Measurements from ENCODE around the gene CAMKK1. TPM values are rescaled to one million over a fixed set of nuclear protein-coding genes. Genes with fewer than 3 reads are reported as not detected.

Gene CAMKK1
- total and polyA plus RNA-seq, 8 donors: 4.2 to 23.0 (median 6.0) TPM

GRCh38 chr17:3836551-3836950 is 56.3 kb downstream of the CAMKK1 start:
- DNase-seq (no peak), FAIRE-seq (no peak), ATAC-seq (no peak)
- H3K27ac ChIP-seq: no peak overlapping the region
- 93 to 96% methylated on average over 10 of the region's 10 CpGs for WGBS, 2 donors
- no peaks in the 10 kb centered on the region for H3K9me3 ChIP-seq
- no peak for TF ChIP-seq CTCF (IDR thresholded peaks at IDR 0.05)
- peaks cover 0 to 8% (median 8%) of the 10 kb centered on the region in 3 donors for H3K4me1 ChIP-seq
- no peak overlapping the region for H3K4me3 ChIP-seq
- peaks cover 0 to 16% (median 4%) of the 10 kb centered on the region in 3 donors for H3K36me3 ChIP-seq
- intact Hi-C loops (cut with DNase I): no loop called here
- H3K27me3 ChIP-seq: no peaks in the 10 kb centered on the region

- peaks cover 0 to 8% (median 8%) of the 10 kb centered on the region in 3 donors for H3K4me1 ChIP-seq
- 80 to 84% methylated on average over 14 of the region's 14 CpGs for WGBS, 2 donors
- no peak for TF ChIP-seq CTCF (IDR thresholded peaks at IDR 0.05)
- H3K9me3 ChIP-seq: no peaks in the 10 kb centered on the region
- H3K27ac ChIP-seq: no peak overlapping the region
- peaks cover 0 to 15% (median 4%) of the 10 kb centered on the region in 3 donors for H3K36me3 ChIP-seq
- ATAC-seq: no peak
- no peak for FAIRE-seq
- no peak for DNase-seq
- H3K4me3 ChIP-seq: no peak overlapping the region
- intact Hi-C loops (cut with DNase I): no loop called here
- no peaks in the 10 kb centered on the region for H3K27me3 ChIP-seq
Measured at GRCh38 chr17:3835410-3836229, 57.2 kb downstream of the CAMKK1 start.

- no peak for ATAC-seq
- intact Hi-C loops (cut with DNase I): no loop called here
- Histone ChIP-seq H3K27me3 (no peaks in the 10 kb centered on the region), H3K4me3 (no peak overlapping the region), H3K36me3 (peaks cover 0 to 10% (median 3%) of the 10 kb centered on the region in 3 donors), H3K4me1 (peaks cover 0 to 8% (median 8%) of the 10 kb centered on the region in 3 donors), H3K9me3 (no peaks in the 10 kb centered on the region), H3K27ac (no peak overlapping the region)
- no peak for TF ChIP-seq CTCF (IDR thresholded peaks at IDR 0.05)
- no peak for DNase-seq
- FAIRE-seq: no peak
- 89 to 91% methylated on average over 4 of the region's 4 CpGs for WGBS, 2 donors
Measured at GRCh38 chr17:3834811-3835210, 58.0 kb downstream of the CAMKK1 start.

GRCh38 chr17:3828852-3829232 is 64.0 kb downstream of the CAMKK1 start:
- H3K36me3 ChIP-seq: peaks cover 0 to 39% (median 5%) of the 10 kb centered on the region in 3 donors
- no peak overlapping the region for H3K4me3 ChIP-seq
- ATAC-seq (no peak), DNase-seq (no peak), FAIRE-seq (no peak)
- WGBS, 2 donors: 88 to 90% methylated on average over 7 of the region's 7 CpGs
- intact Hi-C loops (cut with DNase I): loop anchor here in 2 of 3 donors (10.0 kb wide), 1 partner anchor 94 kb away; no protein-coding TSS in a partner anchor
- no peaks in the 10 kb centered on the region for H3K4me1 ChIP-seq
- no peak overlapping the region for H3K27ac ChIP-seq
- H3K9me3 ChIP-seq: no peaks in the 10 kb centered on the region
- no peaks in the 10 kb centered on the region for H3K27me3 ChIP-seq
- no peak for TF ChIP-seq CTCF (IDR thresholded peaks at IDR 0.05)
